AG09309 (cell line): Measurements from ENCODE around the gene DTD2.

Experiments used
- DNase-seq: peaks from one replicate; pipeline ENCODE4 v3.0.0-alpha.2; 2010; ENCODE audit warnings: low read depth
- H3K4me3 ChIP-seq: 2 replicates; pipeline ENCODE4 v1.5.1; 2011; ENCODE audit warnings: mild to moderate bottlenecking, low read depth, low read length, moderate library complexity; ENCODE audit not compliant: control insufficient read depth
- CTCF ChIP-seq: IDR thresholded peaks from 2 replicates; pipeline ENCODE4 v1.5.1; 2011; ENCODE audit warnings: mild to moderate bottlenecking, low read depth, low read length, inconsistent platforms; ENCODE audit not compliant: insufficient read depth, control insufficient read depth; ENCODE audit errors: missing control alignments

The DTD2 gene

DNA sequence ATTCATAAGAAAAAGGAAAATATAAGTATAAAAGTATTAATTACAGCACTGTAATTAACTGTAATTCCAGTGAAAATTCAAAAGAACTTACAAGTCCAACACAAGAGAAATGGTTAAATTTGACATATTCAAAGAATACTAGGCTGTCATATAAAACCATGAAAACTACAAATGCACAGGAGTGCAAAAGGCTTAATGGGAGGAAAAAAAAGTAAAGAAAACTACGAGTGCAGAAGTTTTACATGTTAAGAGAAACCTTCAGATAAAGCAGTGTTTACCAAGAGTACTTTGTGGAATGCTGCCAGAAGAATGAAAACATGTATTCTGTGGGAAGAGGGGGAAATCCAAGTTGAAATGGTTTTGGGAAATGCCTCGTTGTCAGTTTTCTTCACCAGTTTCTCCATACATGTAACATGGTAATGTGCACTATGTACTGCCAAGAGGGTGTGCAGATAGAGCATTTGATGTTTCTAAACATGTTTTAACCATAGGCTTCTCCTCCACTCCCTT lies 46.0 kb downstream of the DTD2 start:
- no peak for DNase-seq
- no peak for TF ChIP-seq CTCF

GRCh38 chr14:31410048-31410650 lies 47.2 kb downstream of the DTD2 start:
- no peak for TF ChIP-seq CTCF
- no peak overlapping the region for H3K4me3 ChIP-seq
- DNase-seq, result no peak

More for the DNA sequence above, 46.0 kb downstream of the DTD2 start:
- H3K4me3 ChIP-seq, result no peak overlapping the region

- DNase-seq, result no peak
- TF ChIP-seq CTCF, result no peak
- no peak overlapping the region for H3K4me3 ChIP-seq
Measured at GRCh38 chr14:31408421-31408820, 48.9 kb downstream of the DTD2 start.

DNA sequence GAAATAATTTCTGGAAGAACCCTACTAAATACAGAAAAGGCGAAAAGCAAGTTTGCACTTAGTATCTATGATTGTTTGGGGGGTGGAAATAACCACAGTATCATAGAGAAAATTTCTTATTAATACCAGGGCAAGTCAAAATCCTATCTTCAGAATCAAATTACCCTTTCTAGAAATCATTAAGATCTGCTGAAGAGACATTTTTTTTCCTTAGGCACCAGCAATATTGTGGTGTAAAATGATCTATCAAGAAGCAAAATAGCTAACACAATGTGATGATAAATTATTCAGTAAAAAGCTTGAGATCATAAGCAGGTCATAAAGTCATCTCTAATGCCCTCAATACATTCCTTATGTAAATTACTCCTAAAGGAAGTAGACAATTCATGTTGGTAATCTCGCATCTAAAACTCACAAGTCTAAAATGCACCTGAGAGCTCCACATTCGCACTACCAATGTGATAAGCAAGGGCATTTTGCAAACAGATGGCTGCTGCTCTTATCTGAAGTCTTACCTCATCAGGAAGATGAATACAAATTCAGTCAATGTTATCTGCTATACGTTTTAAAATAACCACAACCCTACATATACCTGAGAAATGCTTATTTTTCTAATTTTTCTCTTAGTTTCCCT lies 51.6 kb downstream of the DTD2 start:
- no peak for TF ChIP-seq CTCF
- no peak for DNase-seq
- H3K4me3 ChIP-seq, result no peak overlapping the region

DNA sequence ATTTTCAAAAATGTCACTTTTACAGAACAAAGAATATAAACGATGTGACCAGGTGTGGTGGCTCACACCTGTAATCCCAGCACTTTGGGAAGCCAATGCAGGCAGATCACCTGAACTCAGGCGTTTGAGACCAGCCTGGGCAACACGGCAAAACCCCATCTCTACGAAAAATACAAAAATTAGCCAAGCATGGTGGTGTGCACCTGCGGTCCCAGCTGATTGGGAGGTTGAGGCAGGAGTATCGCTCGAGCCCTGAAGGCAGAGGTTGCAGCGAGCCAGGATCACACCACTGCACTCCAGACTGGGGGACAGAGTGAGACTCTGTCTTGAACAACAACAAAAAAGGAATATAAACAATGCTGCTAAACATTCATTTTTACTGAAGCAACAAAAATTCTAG lies 52.2 kb downstream of the DTD2 start:
- no peak for TF ChIP-seq CTCF
- no peak overlapping the region for H3K4me3 ChIP-seq
- DNase-seq, result no peak

GRCh38 chr14:31403707-31404106 lies 53.6 kb downstream of the DTD2 start:
- no peak for TF ChIP-seq CTCF
- H3K4me3 ChIP-seq, result no peak overlapping the region
- no peak for DNase-seq
